A673 (cell line): ENCODE data around the gene CEP112.

Experiments used
- CTCF ChIP-seq: fragments of 300-800, 200-600 bp; sonication (generic); conservative IDR thresholded peaks from 2 replicates; pipeline ENCODE4 v1.5.1; 2017; ENCODE audit warnings: low read depth, mild to moderate bottlenecking, antibody characterized with exemption, low read length, moderate library complexity, mixed read lengths
- EZH2 ChIP-seq: fragments of 200-600 bp; sonication (generic); IDR thresholded peaks from 2 replicates; pipeline ENCODE4 v1.6.1; 2017; ENCODE audit warnings: borderline replicate concordance, low read depth, mild to moderate bottlenecking, mixed read lengths, antibody characterized with exemption, low read length; ENCODE audit not compliant: poor library complexity, severe bottlenecking

- TF ChIP-seq CTCF (no peak), EZH2 (no peak)
These were observed 441.8 kb downstream of the CEP112 start for GRCh38 chr17:65750166-65750565.
